Lung (tissue), 12 donors: ENCODE results near the gene ADCY2. TPM values are rescaled to one million over a fixed set of nuclear protein-coding genes. Genes with fewer than 3 reads are reported as not detected.

Source experiments
- ATAC-seq: fragments of 200-7000 bp; cut with Tn5 transposase; one replicate; pipeline ENCODE4 v1.9.1; 2020; ENCODE audit warnings: moderate number of reproducible peaks; ENCODE audit not compliant: insufficient read depth, low FRiP score
- DNase-seq, 3 donors: peaks; one replicate each; pipeline ENCODE4 v3.0.0-alpha.2; 2013 to 2017
- H3K27ac ChIP-seq, 2 donors: one replicate each; pipeline ENCODE4 v1.5.1; 2013; ENCODE audit warnings: mild to moderate bottlenecking in 2 of 2, moderate library complexity in 2 of 2, control low read depth in 1 of 2, inconsistent platforms in 1 of 2, low read depth in 1 of 2, low read length in 1 of 2
- H3K27me3 ChIP-seq, 3 donors: one replicate each; pipeline ENCODE4 v1.5.1; 2013; ENCODE audit warnings: low read length in 2 of 3; ENCODE audit not compliant: control insufficient read depth in 3 of 3, insufficient read depth in 3 of 3
- H3K36me3 ChIP-seq, 4 donors: one replicate each; pipeline ENCODE4 v1.5.1; 2013; ENCODE audit warnings: low read length in 4 of 4, mild to moderate bottlenecking in 1 of 4, moderate library complexity in 1 of 4; ENCODE audit not compliant: control insufficient read depth in 4 of 4, insufficient read depth in 4 of 4
- H3K4me1 ChIP-seq, 5 donors: one replicate each; pipeline ENCODE4 v1.5.1; 2013; ENCODE audit warnings: low read length in 5 of 5, mild to moderate bottlenecking in 2 of 5, moderate library complexity in 1 of 5; ENCODE audit not compliant: control insufficient read depth in 5 of 5, insufficient read depth in 5 of 5
- H3K4me3 ChIP-seq: one replicate; pipeline ENCODE4 v1.5.1; 2013; ENCODE audit warnings: mild to moderate bottlenecking, control low read depth, moderate library complexity
- H3K9ac ChIP-seq, 2 donors: one replicate each; pipeline ENCODE4 v1.5.1; 2013; ENCODE audit warnings: low read length in 2 of 2, control low read depth in 1 of 2; ENCODE audit not compliant: insufficient read depth in 1 of 2
- H3K9me3 ChIP-seq, 4 donors: one replicate each; pipeline ENCODE4 v1.5.1; 2013; ENCODE audit warnings: low read length in 3 of 4, mild to moderate bottlenecking in 1 of 4, moderate library complexity in 1 of 4; ENCODE audit not compliant: control insufficient read depth in 4 of 4, insufficient read depth in 3 of 4
- CTCF ChIP-seq: IDR thresholded peaks from 2 replicates; pipeline ENCODE4 v1.5.1; 2012; ENCODE audit warnings: mild to moderate bottlenecking; ENCODE audit errors: control extremely low read depth, extremely low read depth
- WGBS, 2 donors: extraction: QIAGEN DNeasy Blood & Tissue Kit; methylation state at CpG; one replicate each; pipeline ENCODE4 v1.1.7; 2013; 5-methylcytosine and 5-hydroxymethylcytosine counted together
- polyA plus RNA-seq, 2 donors: library from polyadenylated mRNA; stranded (reverse); fragments of 200-250 nt; gene quantifications; one replicate each; pipeline ENCODE4 v1.2.1, GENCODE V29; 2013
- total RNA-seq, 2 donors: library from RNA; depleted of rRNA in 1 of 2; stranded (reverse); fragments of >200 nt in 1 of 2; gene quantifications; one replicate each; pipeline ENCODE4 v1.2.1, GENCODE V29; 2014 to 2021
- donor health status: control.
- donor health status: control.
- donor health status: Bipolar disorder and iron deficiency.
- donor health status: healthy.
- donor health status: DM: yes; HTN: yes; CAD: no.

Gene ADCY2
- total and polyA plus RNA-seq, 4 donors: 0.10 to 3.5 (median 0.84) TPM

DNA sequence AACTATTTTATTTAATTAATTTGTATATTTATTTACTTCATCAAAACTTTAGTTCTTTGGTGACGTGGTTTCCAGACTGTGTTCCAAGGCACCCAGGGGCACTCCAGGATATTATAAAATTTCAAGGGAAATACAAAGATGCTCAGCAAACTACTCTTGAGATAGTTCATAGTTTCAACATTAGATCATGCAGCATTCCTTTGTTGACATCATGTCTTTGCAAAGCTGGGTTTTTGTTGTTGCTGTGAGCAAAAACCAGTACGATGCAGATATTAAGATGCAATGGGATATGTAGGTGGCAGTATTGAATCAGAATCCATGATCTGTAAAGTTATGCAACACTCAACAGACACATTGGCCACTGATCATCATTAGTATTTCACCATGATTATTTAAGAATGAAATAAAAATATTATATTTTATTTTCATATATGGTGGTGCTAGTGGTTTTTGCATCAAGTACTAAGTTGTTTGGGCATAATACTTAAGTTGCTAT is 219.7 kb downstream of the ADCY2 start:
- ATAC-seq (no peak), DNase-seq (no peak)
- TF ChIP-seq CTCF: no peak
- no peaks in the 10 kb centered on the region for H3K4me1 ChIP-seq
- no peaks in the 10 kb centered on the region for H3K27me3 ChIP-seq
- no peak overlapping the region for H3K27ac ChIP-seq
- no peak overlapping the region for H3K4me3 ChIP-seq
- H3K36me3 ChIP-seq: no peaks in the 10 kb centered on the region
- no peak overlapping the region for H3K9ac ChIP-seq
- H3K9me3 ChIP-seq: peaks cover 0 to 8% (median 0%) of the 10 kb centered on the region in 4 donors
- 83 to 87% methylated on average over 2 of the region's 2 CpGs for WGBS, 2 donors

- no peak for TF ChIP-seq CTCF
- no peaks in the 10 kb centered on the region for H3K27me3 ChIP-seq
- ATAC-seq: no peak
These were observed 221.0 kb downstream of the ADCY2 start for GRCh38 chr5:7616897-7617296.

DNA sequence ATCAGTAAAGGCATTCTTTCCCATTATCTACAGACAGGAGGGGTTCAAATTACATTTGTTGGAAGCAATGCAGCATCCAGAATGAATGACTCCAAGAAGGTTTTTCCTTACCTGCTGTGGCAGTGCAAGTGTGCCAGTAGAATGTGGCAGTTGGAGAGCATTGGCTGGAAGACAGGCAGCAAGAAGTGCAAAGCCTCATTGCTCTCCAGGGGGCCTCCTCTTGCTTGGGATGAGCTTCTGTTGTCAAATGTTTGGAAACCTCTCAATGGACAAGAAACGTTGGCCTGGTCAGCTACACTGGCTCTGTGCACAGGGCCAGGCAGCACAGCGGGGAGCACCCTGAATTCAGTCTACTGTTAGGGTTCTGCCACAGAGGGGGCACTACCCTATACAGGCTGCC is 226.6 kb downstream of the ADCY2 start:
- WGBS, 2 donors: 63 to 80% methylated on average over 2 of the region's 2 CpGs

More at GRCh38 chr5:7616897-7617296, 221.0 kb downstream of the ADCY2 start:
- H3K36me3 ChIP-seq: no peaks in the 10 kb centered on the region
- no peak overlapping the region for H3K4me3 ChIP-seq
- peaks cover 0 to 8% (median 0%) of the 10 kb centered on the region in 4 donors for H3K9me3 ChIP-seq
- no peak overlapping the region for H3K9ac ChIP-seq
- WGBS, 2 donors: 66 to 76% methylated on average over 2 of the region's 2 CpGs
- H3K4me1 ChIP-seq: no peaks in the 10 kb centered on the region
- H3K27ac ChIP-seq: no peak overlapping the region
- no peak for DNase-seq

More for the DNA sequence above, 226.6 kb downstream of the ADCY2 start:
- no peak overlapping the region for H3K9ac ChIP-seq
- ATAC-seq (no peak), DNase-seq (no peak)
- no peak for TF ChIP-seq CTCF
- H3K36me3 ChIP-seq: no peaks in the 10 kb centered on the region
- no peak overlapping the region for H3K27ac ChIP-seq
- no peaks in the 10 kb centered on the region for H3K27me3 ChIP-seq
- no peaks in the 10 kb centered on the region for H3K9me3 ChIP-seq
- H3K4me3 ChIP-seq: no peak overlapping the region
- no peaks in the 10 kb centered on the region for H3K4me1 ChIP-seq
